ENCODE data around the gene RXFP1. TPM values are rescaled to one million over a fixed set of nuclear protein-coding genes. Genes with fewer than 3 reads are reported as not detected.
"Not testable (repeated sequence)": the region's sequence is repeated elsewhere in the genome, so short reads cannot be mapped to it uniquely, and the experiment has no call there.

RXFP1 gene
- total RNA-seq, 2 donors from 2014 or later = not detected

DNA sequence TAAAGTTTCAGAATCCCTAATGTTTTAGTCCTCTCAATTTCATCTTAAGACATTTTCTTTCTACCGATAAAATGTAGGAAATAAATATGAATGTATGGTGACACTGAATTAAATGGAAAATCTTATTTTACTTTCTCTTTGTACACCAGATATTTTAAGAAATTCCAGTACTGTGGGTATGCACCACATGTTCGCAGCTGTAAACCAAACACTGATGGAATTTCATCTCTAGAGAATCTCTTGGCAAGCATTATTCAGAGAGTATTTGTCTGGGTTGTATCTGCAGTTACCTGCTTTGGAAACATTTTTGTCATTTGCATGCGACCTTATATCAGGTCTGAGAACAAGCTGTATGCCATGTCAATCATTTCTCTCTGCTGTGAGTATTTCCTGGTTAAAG is 123.1 kb downstream of the RXFP1 start:
- Mint-ChIP-seq H3K36me3 (ENCODE audit: insufficient read depth in 2 of 2) (peaks cover 0 to 2% of the 10 kb centered on the region in 2 donors), H3K4me3 (no peak overlapping the region), H3K27me3 (ENCODE audit: low read depth) (peaks cover 19% of the 10 kb centered on the region), H3K9me3 (peaks cover 1 to 2% of the 10 kb centered on the region in 2 donors), H3K4me1 (ENCODE audit: low read depth) (no peaks in the 10 kb centered on the region), H3K27ac (no peak overlapping the region)
- DNase-seq (no peak), ATAC-seq (replicated peaks in 1 of 2) (no peak)

DNA sequence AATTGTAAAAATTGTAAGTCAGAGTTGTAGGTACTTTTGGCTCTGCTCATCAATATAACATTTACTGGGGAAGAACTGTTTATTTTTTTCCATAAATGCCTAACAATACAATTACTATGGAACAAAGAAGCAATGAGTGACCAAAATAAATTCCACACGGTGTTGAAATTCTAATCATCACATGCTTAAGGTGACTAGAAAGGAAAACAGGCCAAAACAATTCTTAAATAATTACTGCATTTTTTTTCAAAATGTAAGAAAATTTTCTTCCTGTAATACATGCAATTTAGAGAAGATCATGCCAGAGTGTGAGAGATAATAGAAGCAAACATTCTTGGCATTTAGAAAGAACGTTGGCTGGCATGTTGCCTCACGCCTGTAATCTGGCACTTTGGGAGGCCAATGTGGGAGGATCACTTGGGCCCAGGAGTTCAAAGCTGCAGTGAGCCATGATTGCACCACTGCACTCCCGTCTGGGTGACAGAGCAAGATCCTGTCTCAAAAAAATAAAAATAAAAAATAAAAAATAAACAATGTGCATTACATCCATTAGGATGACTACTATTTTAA is 127.5 kb downstream of the RXFP1 start:
- no peaks in the 10 kb centered on the region for H3K36me3 Mint-ChIP-seq (ENCODE audit: insufficient read depth in 2 of 2)
- DNase-seq (no peak), ATAC-seq (replicated peaks in 1 of 2) (no peak)
- H3K9me3 Mint-ChIP-seq = no peaks in the 10 kb centered on the region
- H3K4me3 Mint-ChIP-seq = no peak overlapping the region
- peaks cover 7% of the 10 kb centered on the region for H3K27me3 Mint-ChIP-seq (ENCODE audit: low read depth)
- H3K4me1 Mint-ChIP-seq (ENCODE audit: low read depth) = peaks cover 7% of the 10 kb centered on the region
- no peak overlapping the region for H3K27ac Mint-ChIP-seq

GRCh38 chr4:158652920-158653319 is 131.2 kb downstream of the RXFP1 start:
- peak overlapping the region; percentile 56 to 70 for H3K4me3 Mint-ChIP-seq
- no peak for DNase-seq
- H3K9me3 Mint-ChIP-seq = no peaks in the 10 kb centered on the region
- no peaks in the 10 kb centered on the region for H3K27me3 Mint-ChIP-seq (ENCODE audit: low read depth)
- H3K4me1 Mint-ChIP-seq (ENCODE audit: low read depth) = peaks cover 7% of the 10 kb centered on the region
- ATAC-seq (replicated peaks in 1 of 2) = no peak
- H3K36me3 Mint-ChIP-seq (ENCODE audit: insufficient read depth in 2 of 2) = no peaks in the 10 kb centered on the region
- no peak overlapping the region for H3K27ac Mint-ChIP-seq

GRCh38 chr4:158656439-158656838 is 134.8 kb downstream of the RXFP1 start:
- Mint-ChIP-seq H3K27me3 (ENCODE audit: low read depth) (no peaks in the 10 kb centered on the region), H3K36me3 (ENCODE audit: insufficient read depth in 2 of 2) (no peaks in the 10 kb centered on the region), H3K27ac (no peak overlapping the region), H3K4me1 (ENCODE audit: low read depth) (peaks cover 7% of the 10 kb centered on the region), H3K4me3 (no peak overlapping the region), H3K9me3 (no peaks in the 10 kb centered on the region)
- ATAC-seq (replicated peaks in 1 of 2) = no peak
- no peak for DNase-seq

DNA sequence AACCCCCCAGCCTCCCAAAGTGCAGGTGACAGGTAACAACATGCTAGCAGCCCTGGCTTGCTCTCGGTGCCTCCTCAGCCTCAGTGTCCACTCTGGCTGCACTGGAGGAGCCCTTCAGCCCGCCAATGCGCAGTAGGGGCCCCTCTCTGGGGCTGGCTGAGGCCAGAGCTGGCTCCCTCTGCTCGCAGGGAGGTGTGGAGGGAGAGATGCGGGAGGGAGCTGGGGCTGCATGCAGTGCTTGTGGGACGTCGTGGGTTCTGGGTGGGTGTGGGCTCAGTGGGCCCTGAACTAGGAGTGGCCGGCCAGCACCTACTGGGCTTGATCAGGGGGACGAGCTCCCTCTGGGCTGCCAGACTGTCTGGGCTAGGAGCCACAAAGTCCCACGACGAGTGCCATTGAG is 135.6 kb downstream of the RXFP1 start:
- H3K9me3 Mint-ChIP-seq = no peaks in the 10 kb centered on the region
- no peak for DNase-seq
- H3K4me1 Mint-ChIP-seq (ENCODE audit: low read depth) = peaks cover 7% of the 10 kb centered on the region
- no peaks in the 10 kb centered on the region for H3K36me3 Mint-ChIP-seq (ENCODE audit: insufficient read depth in 2 of 2)
- no peak overlapping the region for H3K27ac Mint-ChIP-seq
- no peaks in the 10 kb centered on the region for H3K27me3 Mint-ChIP-seq (ENCODE audit: low read depth)
- no peak overlapping the region for H3K4me3 Mint-ChIP-seq
- no peak for ATAC-seq (replicated peaks in 1 of 2)

DNA sequence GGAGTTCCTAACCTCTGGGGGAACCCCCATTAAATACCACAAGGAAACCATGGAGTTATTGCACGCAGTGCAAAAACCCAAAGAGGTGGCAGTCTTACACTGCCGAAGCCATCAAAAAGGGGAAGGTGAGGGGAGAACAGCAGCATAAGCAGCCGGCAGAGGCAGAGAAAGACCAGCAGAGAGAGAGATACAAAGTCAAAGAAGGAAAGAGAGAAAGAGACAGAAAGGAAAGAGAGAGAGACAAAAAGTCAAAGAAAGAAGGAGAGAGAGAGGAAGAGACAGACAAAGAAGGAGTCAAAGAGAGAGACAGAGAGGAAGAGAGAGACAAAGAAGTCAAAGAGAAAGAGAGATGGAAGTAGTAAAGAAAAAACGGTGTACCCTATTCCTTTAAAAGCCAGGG is 141.6 kb downstream of the RXFP1 start:
- not testable (repeated sequence) for H3K4me3 Mint-ChIP-seq; H3K36me3 Mint-ChIP-seq (ENCODE audit: insufficient read depth in 2 of 2); H3K4me1 Mint-ChIP-seq (ENCODE audit: low read depth); ATAC-seq (replicated peaks in 1 of 2); DNase-seq; H3K27me3 Mint-ChIP-seq (ENCODE audit: low read depth); H3K9me3 Mint-ChIP-seq; H3K27ac Mint-ChIP-seq

DNA sequence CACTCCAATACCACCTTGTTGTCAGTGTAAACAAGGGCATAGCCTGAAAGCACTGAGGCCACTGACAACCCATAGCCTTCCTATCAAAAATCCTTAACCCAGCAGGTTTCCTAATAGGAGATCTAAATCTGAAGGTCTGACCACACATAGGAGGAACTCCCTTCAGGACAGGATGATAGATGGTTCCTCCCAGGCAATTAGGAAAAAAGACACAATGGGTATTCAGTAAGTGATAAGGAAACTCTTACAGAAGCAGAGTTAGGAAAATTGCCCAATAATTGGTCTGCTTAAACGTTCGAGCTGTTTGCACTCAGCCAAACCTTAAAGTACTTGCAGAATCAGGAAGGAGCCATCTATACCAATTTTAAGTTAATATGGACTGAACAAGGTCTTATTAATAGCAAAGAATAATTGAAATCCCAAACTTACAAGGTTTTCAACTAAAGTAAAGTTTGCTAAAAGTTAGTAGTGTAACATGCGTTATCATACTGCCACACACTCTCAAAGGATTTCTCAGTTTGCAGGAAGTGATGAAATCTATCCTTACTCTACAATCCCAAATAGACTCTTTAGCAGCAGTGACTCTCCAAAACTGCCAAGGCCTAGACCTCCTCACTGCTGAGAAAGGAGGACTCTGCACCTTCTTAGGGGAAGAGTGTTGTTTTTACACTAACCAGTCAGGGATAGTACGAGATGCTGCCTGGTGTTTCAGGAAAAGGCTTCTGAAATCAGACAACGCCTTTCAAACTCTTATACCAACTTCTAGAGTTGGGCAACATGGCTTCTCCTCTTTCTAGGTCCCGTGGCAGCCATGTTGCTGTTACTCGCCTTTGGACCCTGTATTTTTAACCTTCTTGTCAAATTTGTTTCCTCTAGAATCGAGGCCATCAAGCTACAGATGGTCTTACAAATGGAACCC is 142.3 kb downstream of the RXFP1 start:
- H3K27ac Mint-ChIP-seq; H3K27me3 Mint-ChIP-seq (ENCODE audit: low read depth); H3K4me3 Mint-ChIP-seq; ATAC-seq (replicated peaks in 1 of 2); H3K36me3 Mint-ChIP-seq (ENCODE audit: insufficient read depth in 2 of 2); H3K9me3 Mint-ChIP-seq; DNase-seq: not testable (repeated sequence)
- peaks cover 11% of the 10 kb centered on the region for H3K4me1 Mint-ChIP-seq (ENCODE audit: low read depth)

- no peak overlapping the region for H3K27ac Mint-ChIP-seq
- H3K4me1 Mint-ChIP-seq (ENCODE audit: low read depth) = peaks cover 16% of the 10 kb centered on the region
- H3K27me3 Mint-ChIP-seq (ENCODE audit: low read depth) = no peaks in the 10 kb centered on the region
- DNase-seq (no peak), ATAC-seq (replicated peaks in 1 of 2) (no peak)
- H3K36me3 Mint-ChIP-seq (ENCODE audit: insufficient read depth in 2 of 2) = peaks cover 0 to 7% of the 10 kb centered on the region in 2 donors
- H3K4me3 Mint-ChIP-seq = no peak overlapping the region
- H3K9me3 Mint-ChIP-seq = no peaks in the 10 kb centered on the region
Observed at GRCh38 chr4:158664806-158665205, 143.1 kb downstream of the RXFP1 start.

- DNase-seq = no peak
- Mint-ChIP-seq H3K27me3 (ENCODE audit: low read depth) (no peaks in the 10 kb centered on the region), H3K27ac (no peak overlapping the region), H3K4me1 (ENCODE audit: low read depth) (peaks cover 27% of the 10 kb centered on the region), H3K9me3 (no peaks in the 10 kb centered on the region), H3K36me3 (ENCODE audit: insufficient read depth in 2 of 2) (peaks cover 7% of the 10 kb centered on the region in 2 donors), H3K4me3 (no peak overlapping the region)
- no peak for ATAC-seq (replicated peaks in 1 of 2)
Observed at GRCh38 chr4:158666892-158667291, 145.2 kb downstream of the RXFP1 start.

GRCh38 chr4:158667651-158668198 is 146.0 kb downstream of the RXFP1 start:
- no peaks in the 10 kb centered on the region for H3K9me3 Mint-ChIP-seq
- no peak overlapping the region for H3K4me3 Mint-ChIP-seq
- peak in 1 of 2 donors; percentile 33 for DNase-seq
- no peaks in the 10 kb centered on the region for H3K27me3 Mint-ChIP-seq (ENCODE audit: low read depth)
- ATAC-seq (replicated peaks in 1 of 2) = no peak
- H3K4me1 Mint-ChIP-seq (ENCODE audit: low read depth) = peaks cover 27% of the 10 kb centered on the region
- H3K27ac Mint-ChIP-seq = no peak overlapping the region
- H3K36me3 Mint-ChIP-seq (ENCODE audit: insufficient read depth in 2 of 2) = peaks cover 7 to 8% of the 10 kb centered on the region in 2 donors

GRCh38 chr4:158669310-158669709 is 147.6 kb downstream of the RXFP1 start:
- H3K4me3 Mint-ChIP-seq = peak overlapping the region; percentile 24 to 50
- peaks cover 7 to 8% of the 10 kb centered on the region in 2 donors for H3K36me3 Mint-ChIP-seq (ENCODE audit: insufficient read depth in 2 of 2)
- H3K27ac Mint-ChIP-seq = no peak overlapping the region
- H3K9me3 Mint-ChIP-seq = no peaks in the 10 kb centered on the region
- H3K27me3 Mint-ChIP-seq (ENCODE audit: low read depth) = no peaks in the 10 kb centered on the region
- no peak for ATAC-seq (replicated peaks in 1 of 2)
- peaks cover 21% of the 10 kb centered on the region for H3K4me1 Mint-ChIP-seq (ENCODE audit: low read depth)
- no peak for DNase-seq

- H3K27ac Mint-ChIP-seq = peak overlapping the region; percentile 93
- ATAC-seq (replicated peaks in 1 of 2) = peak; percentile 46
- no peaks in the 10 kb centered on the region for H3K27me3 Mint-ChIP-seq (ENCODE audit: low read depth)
- peaks cover 6 to 8% of the 10 kb centered on the region in 2 donors for H3K36me3 Mint-ChIP-seq (ENCODE audit: insufficient read depth in 2 of 2)
- no peaks in the 10 kb centered on the region for H3K9me3 Mint-ChIP-seq
- DNase-seq = peak; percentile 70 to 79
- H3K4me1 Mint-ChIP-seq (ENCODE audit: low read depth) = peaks cover 25% of the 10 kb centered on the region
- peak overlapping the region; percentile 93 to 95 for H3K4me3 Mint-ChIP-seq
Observed at GRCh38 chr4:158670975-158671664, 149.4 kb downstream of the RXFP1 start.

- H3K4me3 Mint-ChIP-seq = peak within 1 kb of the TSS; percentile 93 to 95
- H3K9me3 Mint-ChIP-seq = no peaks in the 10 kb centered on the region
- H3K27ac Mint-ChIP-seq = peak within 1 kb of the TSS; percentile 95
- H3K4me1 Mint-ChIP-seq (ENCODE audit: low read depth) = peaks cover 26% of the 10 kb centered on the region
- DNase-seq (no peak), ATAC-seq (replicated peaks in 1 of 2) (no peak)
- H3K27me3 Mint-ChIP-seq (ENCODE audit: low read depth) = no peaks in the 10 kb centered on the region
- H3K36me3 Mint-ChIP-seq (ENCODE audit: insufficient read depth in 2 of 2) = peaks cover 6 to 8% of the 10 kb centered on the region in 2 donors
Observed at GRCh38 chr4:158671665-158671914, 149.9 kb downstream of the RXFP1 start, which contains the start of gene C4orf46. C4orf46 (minus strand) TSS chr4:158671887; CDS start chr4:158671801, 86 bp downstream.

All from activated T-cell treated with anti-CD3 and anti-CD28 coated beads, Interleukin-2, amount 50 U/mL, for 72 hours (primary cell).